Mucosa of stomach (tissue), 1 donor: ENCODE data around the gene UPK1A.
"Not testable (repeated sequence)": the region's sequence is repeated elsewhere in the genome, so short reads cannot be mapped to it uniquely, and the experiment has no call there.

Experiments used
- H3K27me3 ChIP-seq: one replicate; pipeline ENCODE4 v1.7.0; 2013; ENCODE audit warnings: mild to moderate bottlenecking, low read length; ENCODE audit not compliant: control insufficient read depth, insufficient read depth
- H3K36me3 ChIP-seq: one replicate; pipeline ENCODE4 v1.7.0; 2013; ENCODE audit warnings: low read length; ENCODE audit not compliant: control insufficient read depth, insufficient read depth
- H3K4me1 ChIP-seq: one replicate; pipeline ENCODE4 v1.7.0; 2013; ENCODE audit warnings: mild to moderate bottlenecking, low read length; ENCODE audit not compliant: control insufficient read depth, insufficient read depth
- H3K4me3 ChIP-seq: one replicate; pipeline ENCODE4 v1.7.0; 2013; ENCODE audit warnings: low read length
- H3K9ac ChIP-seq: one replicate; pipeline ENCODE4 v1.7.0; 2013; ENCODE audit warnings: mild to moderate bottlenecking, low read length, moderate library complexity
- H3K9me3 ChIP-seq: one replicate; pipeline ENCODE4 v1.7.0; 2013; ENCODE audit warnings: mild to moderate bottlenecking, low read length, moderate library complexity; ENCODE audit not compliant: control insufficient read depth
- donor health status: Pancreatic carcinoma.

Gene UPK1A

GRCh38 chr19:35648017-35648961 lies 18.0 kb upstream of the UPK1A start, which contains the start of gene COX6B1:
Gene COX6B1, plus strand, starts transcription at chr19:35648323. Its CDS starts 2,921 bp downstream, at chr19:35651244.
- Histone ChIP-seq H3K4me1 (peaks cover 8% of the 10 kb centered on the region), H3K9ac (peak within 1 kb of the TSS; percentile 98), H3K9me3 (no peaks in the 10 kb centered on the region), H3K36me3 (no peaks in the 10 kb centered on the region), H3K4me3 (peak within 1 kb of the TSS; percentile 93), H3K27me3 (no peaks in the 10 kb centered on the region)

- no peaks in the 10 kb centered on the region for H3K4me1 ChIP-seq
- H3K9ac ChIP-seq: no peak overlapping the region
- H3K27me3 ChIP-seq: no peaks in the 10 kb centered on the region
- no peak overlapping the region for H3K4me3 ChIP-seq
- no peaks in the 10 kb centered on the region for H3K9me3 ChIP-seq
- H3K36me3 ChIP-seq: no peaks in the 10 kb centered on the region
These were observed 15.7 kb upstream of the UPK1A start for GRCh38 chr19:35650581-35650980.

GRCh38 chr19:35654828-35655227 lies 11.5 kb upstream of the UPK1A start:
- not testable (repeated sequence) for H3K4me1 ChIP-seq, H3K9ac ChIP-seq, H3K36me3 ChIP-seq, H3K4me3 ChIP-seq, H3K9me3 ChIP-seq, H3K27me3 ChIP-seq

- H3K9ac ChIP-seq: no peak overlapping the region
- no peak overlapping the region for H3K4me3 ChIP-seq
- H3K9me3 ChIP-seq: no peaks in the 10 kb centered on the region
- H3K4me1 ChIP-seq: no peaks in the 10 kb centered on the region
- H3K36me3 ChIP-seq: no peaks in the 10 kb centered on the region
- no peaks in the 10 kb centered on the region for H3K27me3 ChIP-seq
These were observed 10.7 kb upstream of the UPK1A start for GRCh38 chr19:35655600-35655999.

GRCh38 chr19:35656700-35657099 lies 9.6 kb upstream of the UPK1A start:
- no peaks in the 10 kb centered on the region for H3K36me3 ChIP-seq
- H3K27me3 ChIP-seq: no peaks in the 10 kb centered on the region
- H3K9me3 ChIP-seq: no peaks in the 10 kb centered on the region
- no peak overlapping the region for H3K4me3 ChIP-seq
- no peak overlapping the region for H3K9ac ChIP-seq
- no peaks in the 10 kb centered on the region for H3K4me1 ChIP-seq

- no peaks in the 10 kb centered on the region for H3K4me1 ChIP-seq
- no peak overlapping the region for H3K9ac ChIP-seq
- H3K4me3 ChIP-seq: no peak overlapping the region
- H3K9me3 ChIP-seq: no peaks in the 10 kb centered on the region
- no peaks in the 10 kb centered on the region for H3K27me3 ChIP-seq
- H3K36me3 ChIP-seq: no peaks in the 10 kb centered on the region
These were observed 8.2 kb upstream of the UPK1A start for GRCh38 chr19:35657904-35658700.

GRCh38 chr19:35661995-35662340 lies 4.3 kb upstream of the UPK1A start:
- Histone ChIP-seq H3K4me1 (no peaks in the 10 kb centered on the region), H3K36me3 (no peaks in the 10 kb centered on the region), H3K27me3 (no peaks in the 10 kb centered on the region), H3K9me3 (no peaks in the 10 kb centered on the region), H3K9ac (no peak overlapping the region), H3K4me3 (no peak overlapping the region)

- no peaks in the 10 kb centered on the region for H3K4me1 ChIP-seq
- H3K27me3 ChIP-seq: peaks cover 2% of the 10 kb centered on the region
- no peaks in the 10 kb centered on the region for H3K9me3 ChIP-seq
- H3K4me3 ChIP-seq: no peak overlapping the region
- H3K36me3 ChIP-seq: no peaks in the 10 kb centered on the region
- no peak overlapping the region for H3K9ac ChIP-seq
These were observed 2.3 kb upstream of the UPK1A start for GRCh38 chr19:35663981-35664380.

- Histone ChIP-seq H3K9me3 (no peaks in the 10 kb centered on the region), H3K27me3 (peaks cover 9% of the 10 kb centered on the region), H3K36me3 (no peaks in the 10 kb centered on the region), H3K4me1 (no peaks in the 10 kb centered on the region), H3K4me3 (no peak overlapping the region), H3K9ac (no peak overlapping the region)
These were observed 1.2 kb upstream of the UPK1A start for GRCh38 chr19:35665157-35665556.

- H3K36me3 ChIP-seq: no peaks in the 10 kb centered on the region
- H3K9me3 ChIP-seq: no peaks in the 10 kb centered on the region
- no peak overlapping the region for H3K4me3 ChIP-seq
- no peaks in the 10 kb centered on the region for H3K4me1 ChIP-seq
- H3K9ac ChIP-seq: no peak overlapping the region
- H3K27me3 ChIP-seq: peaks cover 9% of the 10 kb centered on the region
These were observed 713 bp upstream of the UPK1A start for GRCh38 chr19:35665604-35666003.

GRCh38 chr19:35669566-35669965 lies 3.2 kb downstream of the UPK1A start:
- Histone ChIP-seq H3K4me1 (no peaks in the 10 kb centered on the region), H3K9ac (no peak overlapping the region), H3K36me3 (no peaks in the 10 kb centered on the region), H3K4me3 (no peak overlapping the region), H3K9me3 (no peaks in the 10 kb centered on the region), H3K27me3 (peaks cover 28% of the 10 kb centered on the region)

GRCh38 chr19:35669974-35670373 lies 3.7 kb downstream of the UPK1A start:
- no peaks in the 10 kb centered on the region for H3K4me1 ChIP-seq
- peaks cover 28% of the 10 kb centered on the region for H3K27me3 ChIP-seq
- no peak overlapping the region for H3K9ac ChIP-seq
- no peak overlapping the region for H3K4me3 ChIP-seq
- H3K9me3 ChIP-seq: no peaks in the 10 kb centered on the region
- H3K36me3 ChIP-seq: no peaks in the 10 kb centered on the region
